Heart left ventricle (tissue), 13 donors: ENCODE results near the gene TGFBR3.
"Not testable (repeated sequence)": the region's sequence is repeated elsewhere in the genome, so short reads cannot be mapped to it uniquely, and the experiment has no call there.

Source experiments
- CTCF ChIP-seq, 12 donors: fragments of 200-600 bp; sonication (generic) in 4 of 12; IDR thresholded peaks; one replicate each; pipeline versions ENCODE4 v1.5.0 to v1.8.0; 2018 to 2022; ENCODE audit warnings: antibody characterized with exemption in 12 of 12, mild to moderate bottlenecking in 5 of 12
- POLR2A ChIP-seq, 2 donors: fragments of 450-650 bp; IDR thresholded peaks; one replicate each; pipeline ENCODE4 v1.6.1; 2017; ENCODE audit warnings: antibody characterized with exemption in 2 of 2, mild to moderate bottlenecking in 2 of 2, moderate library complexity in 2 of 2
- donor health status: ischemic (EF 13 %, LVEDD 7.1; RV severe dilation, severe dysfunction).
- donor health status: DM: no; HTN: yes; CAD: no.
- donor health status: DM: no; HTN: no; CAD: no.
- donor health status: ischemic (EF 25% LVEDD 6.9; RV normal size, moderate dysfunction).
- donor health status: ischemic (EF 25% LVEDD 5.7; RV mildly dilated, moderate dysfunction).
- donor health status: ischemic (EF 35%, LVEDD 5.7; RV mildly dilated, moderate dysfunction).
- donor health status: nonischemic (EF 11% LVEDD 7.7; RV severe dilation, severe dysfunction).
- donor health status: DM: yes; HTN: yes; CAD: no.
- donor health status: PGD.
- donor health status: ischemic (EF 29% LVEDD 5.4; RV normal size, mild dysfunction).
- donor health status: nonischemic (EF 23%, LVEDD 6.1; RV moderate dilation, normal function).

- TF ChIP-seq CTCF, POLR2A (IDR thresholded peaks at IDR 0.05): not testable (repeated sequence)
Observed at GRCh38 chr1:91840276-91840675, 45.7 kb downstream of the TGFBR3 start.
